GM18505 (cell line): ENCODE data around the gene KCNK13.
"Not testable (repeated sequence)": the region's sequence is repeated elsewhere in the genome, so short reads cannot be mapped to it uniquely, and the experiment has no call there.

Experiments
- ATAC-seq: cut with Tn5 transposase; IDR thresholded peaks from one replicate; pipeline ENCODE4 v1.9.1; 2021; ENCODE audit not compliant: unreplicated experiment
- POLR2A ChIP-seq: IDR thresholded peaks from 4 replicates; pipeline ENCODE4 v1.6.1; 2011; ENCODE audit warnings: borderline replicate concordance; ENCODE audit not compliant: insufficient read depth, insufficient read length; ENCODE audit errors: extremely low read depth

KCNK13 gene

DNA sequence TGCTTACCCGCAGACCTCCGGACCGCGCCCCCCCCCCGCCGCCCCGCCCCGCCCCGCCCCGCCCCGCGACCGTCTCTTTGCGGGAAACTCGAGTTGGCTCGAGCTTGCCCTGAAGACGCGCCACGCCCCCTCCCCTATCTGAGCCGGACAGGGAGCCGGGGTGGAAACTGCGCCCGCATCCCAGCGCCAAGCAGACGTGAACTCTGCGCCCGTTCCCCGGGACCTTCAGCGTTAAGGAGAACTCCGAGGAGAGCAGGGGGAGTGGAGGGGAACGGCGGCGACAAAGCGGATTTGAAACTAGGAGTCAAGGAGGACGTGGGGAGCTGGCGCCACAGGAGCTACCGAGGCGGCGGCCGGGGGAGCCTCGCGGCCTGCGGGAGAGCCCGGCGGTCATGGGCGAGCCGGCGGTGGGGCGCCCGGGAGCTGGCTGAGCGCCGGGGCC, at the start of gene KCNK13:
Gene KCNK13 (plus strand): TSS at position 310 of the 442 bp plus-strand sequence. CDS start 212 bp downstream, outside the sequence.
- TF ChIP-seq POLR2A: no peak
- ATAC-seq: no peak

DNA sequence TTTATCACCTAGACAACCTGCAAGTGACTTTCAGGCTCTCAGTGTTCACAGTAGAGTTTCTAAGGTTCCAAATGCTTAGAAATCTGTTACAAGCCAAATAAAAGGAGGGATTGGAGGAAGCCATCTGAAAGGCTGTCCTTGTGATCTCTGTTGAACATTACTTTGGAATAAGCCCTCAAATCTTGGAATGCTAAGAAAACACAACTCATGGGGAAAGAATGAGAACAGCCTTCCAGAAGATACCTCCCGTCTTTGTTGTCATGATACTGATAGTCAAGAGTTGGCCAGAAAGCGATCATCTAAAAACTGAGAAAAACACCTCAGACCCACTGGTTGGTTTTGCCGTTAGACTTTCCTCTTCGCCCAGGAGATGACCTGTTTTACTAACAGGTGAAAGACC, 44.4 kb upstream of the KCNK13 start:
- TF ChIP-seq POLR2A: no peak
- ATAC-seq: no peak

DNA sequence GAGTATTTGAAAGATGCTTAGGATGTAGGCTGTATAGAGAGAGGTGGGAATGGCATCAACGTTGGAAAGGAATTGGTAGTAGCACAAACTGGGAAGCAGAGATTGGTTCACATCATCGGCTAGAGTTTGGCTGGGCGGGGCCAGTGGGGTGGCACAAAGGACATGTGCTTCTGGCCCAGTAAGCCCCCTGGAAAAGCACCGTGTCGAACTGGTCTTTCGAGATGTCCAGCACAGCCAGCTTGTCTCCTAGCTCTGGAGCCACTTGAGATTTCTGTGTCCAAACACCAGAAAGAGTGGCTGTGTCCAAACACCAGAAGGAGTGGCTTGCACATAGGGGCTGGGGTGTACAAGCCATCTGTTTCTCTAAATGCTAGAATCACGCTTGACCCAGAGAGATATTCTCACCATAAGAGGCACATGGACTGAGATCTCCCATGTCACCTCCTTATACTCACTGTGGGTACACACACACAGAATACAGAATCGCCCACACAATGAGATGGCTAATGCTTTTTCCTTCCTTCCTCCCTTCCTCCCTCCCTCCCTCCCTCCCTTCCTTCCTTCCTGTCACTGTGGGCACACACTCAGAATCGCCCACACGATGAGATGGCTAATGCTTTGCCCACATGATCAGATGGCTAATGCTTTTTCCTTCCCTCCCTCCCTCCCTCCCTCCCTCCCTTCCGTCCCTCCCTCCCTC, 41.8 kb upstream of the KCNK13 start:
- no peak for TF ChIP-seq POLR2A

DNA sequence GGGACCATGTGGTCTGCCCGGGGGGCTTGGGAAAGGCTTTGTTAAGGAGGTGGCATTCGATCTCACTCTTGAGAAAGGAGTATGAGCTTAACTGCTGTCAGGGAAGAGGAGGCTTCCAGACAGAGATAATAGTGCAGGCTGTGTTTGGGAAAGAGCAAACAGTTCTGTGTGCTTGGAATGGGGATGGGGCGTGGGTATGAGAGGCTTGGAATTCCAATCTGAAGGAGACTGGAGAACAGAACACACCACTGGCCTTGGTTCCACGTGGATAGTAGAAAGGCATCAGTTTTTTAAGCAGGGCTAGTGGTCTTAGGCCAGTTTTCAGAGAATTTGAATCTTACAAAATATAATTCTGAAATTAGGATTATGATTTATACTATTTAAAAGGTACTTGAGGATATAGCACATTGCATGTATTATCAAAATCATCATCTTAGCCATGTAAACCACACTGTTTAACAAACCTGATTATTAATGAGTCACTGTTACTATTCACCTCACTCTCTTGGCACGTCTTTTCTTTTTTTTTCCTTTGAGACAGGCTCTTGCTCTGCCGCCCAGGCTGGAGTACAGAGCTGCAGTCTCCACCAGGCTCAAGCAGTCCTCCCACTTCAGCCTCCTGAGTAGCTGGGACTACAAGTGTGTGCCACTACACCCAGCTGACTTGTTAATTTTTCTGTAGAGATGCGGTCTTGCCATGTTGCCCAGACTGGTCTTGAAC, 38.5 kb upstream of the KCNK13 start:
- ATAC-seq: no peak
- no peak for TF ChIP-seq POLR2A

More for the DNA sequence above, 41.8 kb upstream of the KCNK13 start:
- ATAC-seq: no peak

DNA sequence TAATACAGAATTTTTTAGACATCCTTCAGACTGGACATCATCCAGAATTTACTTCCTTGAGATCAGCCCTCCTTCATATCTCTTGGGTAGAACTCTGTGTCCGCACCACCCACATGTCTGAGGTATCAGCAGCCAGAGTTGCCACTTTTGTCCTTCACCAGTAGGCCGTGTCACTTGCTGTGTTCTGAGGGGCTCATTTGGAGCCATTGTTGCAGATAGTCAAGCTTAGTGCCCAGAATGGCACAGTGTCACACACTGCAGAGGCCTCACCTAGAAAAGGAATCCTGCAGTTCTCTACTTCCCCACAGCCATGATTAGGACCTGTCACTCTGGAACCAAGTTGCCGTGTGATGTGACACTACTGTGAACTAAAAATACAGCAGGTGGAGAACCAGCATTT, 36.9 kb upstream of the KCNK13 start:
- TF ChIP-seq POLR2A: no peak
- ATAC-seq: no peak

DNA sequence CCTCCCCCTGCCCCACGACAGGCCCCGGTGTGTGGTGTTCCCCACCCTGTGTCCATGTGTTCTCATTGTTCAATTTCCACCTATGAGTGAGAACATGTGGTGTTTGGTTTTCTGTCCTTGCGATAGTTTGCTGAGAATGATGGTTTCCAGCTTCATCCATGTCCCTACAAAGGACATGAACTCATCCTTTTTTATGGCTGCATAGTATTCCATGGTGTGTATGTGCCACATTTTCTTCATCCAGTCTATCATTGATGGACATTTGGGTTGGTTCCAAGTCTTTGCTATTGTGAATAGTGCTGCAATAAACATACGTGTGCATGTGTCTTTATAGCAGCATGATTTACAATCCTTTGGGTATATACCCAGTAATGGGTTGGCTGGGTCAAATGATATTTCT, 35.2 kb upstream of the KCNK13 start:
- not testable (repeated sequence) for ATAC-seq

DNA sequence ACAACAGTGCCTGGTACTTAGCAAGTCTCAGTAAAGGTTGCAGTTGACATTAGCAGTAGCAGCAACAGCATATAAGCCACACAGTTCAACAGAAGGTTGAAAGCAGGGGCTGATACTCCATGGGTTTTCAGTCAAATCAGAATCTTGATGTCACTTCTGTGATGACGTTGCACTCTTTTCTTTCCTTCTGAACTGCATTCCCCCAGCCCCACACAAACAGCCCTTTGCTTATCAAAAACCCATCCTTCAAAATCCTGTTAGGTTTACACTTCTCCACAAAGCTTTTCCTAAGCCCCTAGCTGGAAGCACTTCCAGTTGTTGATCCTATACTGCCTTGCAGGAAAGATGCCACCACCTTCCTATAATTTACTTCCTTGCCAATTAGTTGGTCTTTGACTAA, 34.0 kb upstream of the KCNK13 start:
- TF ChIP-seq POLR2A: no peak
- ATAC-seq: no peak

DNA sequence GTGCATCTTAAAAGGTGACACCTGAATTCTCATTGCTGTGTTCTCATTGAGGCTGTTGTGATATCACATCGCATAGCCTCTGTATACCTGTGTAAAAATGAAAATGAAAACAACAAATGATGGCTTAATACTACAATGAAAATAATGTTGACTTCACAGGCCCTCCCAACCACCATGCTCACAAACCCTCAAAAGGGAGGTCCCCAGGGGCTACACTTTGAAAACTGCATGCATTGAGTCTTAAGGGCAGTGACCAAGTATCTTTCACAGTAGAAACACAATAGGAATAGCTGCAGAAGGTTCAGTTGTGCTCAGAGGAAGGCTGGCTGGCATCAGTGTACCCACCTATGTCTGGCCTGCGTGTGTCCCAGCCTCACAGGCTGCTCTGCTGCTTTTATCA, 27.6 kb upstream of the KCNK13 start:
- no peak for ATAC-seq

DNA sequence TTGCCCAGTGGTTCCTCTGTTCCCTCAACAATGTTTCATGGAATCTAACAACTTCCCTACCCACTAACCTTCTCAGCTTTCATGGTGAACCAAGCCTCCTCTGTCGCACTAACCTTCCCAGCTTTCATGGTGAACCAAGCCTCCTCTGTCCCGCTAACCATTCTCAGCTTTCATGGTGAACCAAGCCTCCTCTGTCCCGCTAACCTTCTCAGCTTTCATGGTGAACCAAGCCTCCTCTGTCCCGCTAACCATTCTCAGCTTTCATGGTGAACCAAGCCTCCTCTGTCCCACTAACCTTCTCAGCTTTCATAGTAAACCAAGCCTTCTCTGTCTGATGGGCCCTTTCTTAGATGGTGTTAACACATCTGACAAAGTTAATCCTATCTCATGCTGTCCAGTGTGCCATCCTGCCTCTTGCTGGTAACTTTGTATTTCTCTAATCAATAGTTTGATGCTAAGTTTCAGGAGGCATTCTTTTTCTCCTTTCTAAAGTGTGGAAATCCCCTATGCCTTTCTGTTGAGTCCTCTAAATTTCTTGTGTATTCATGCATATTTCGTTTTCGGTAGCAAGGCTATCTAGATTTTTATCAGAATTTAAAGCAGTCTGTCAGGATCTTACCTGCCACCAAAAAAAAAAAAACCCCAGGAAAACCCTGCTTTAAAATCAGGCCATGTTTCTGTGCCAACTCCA, 26.8 kb upstream of the KCNK13 start:
- ATAC-seq: no peak

More for the DNA sequence above, 27.6 kb upstream of the KCNK13 start:
- TF ChIP-seq POLR2A: no peak

DNA sequence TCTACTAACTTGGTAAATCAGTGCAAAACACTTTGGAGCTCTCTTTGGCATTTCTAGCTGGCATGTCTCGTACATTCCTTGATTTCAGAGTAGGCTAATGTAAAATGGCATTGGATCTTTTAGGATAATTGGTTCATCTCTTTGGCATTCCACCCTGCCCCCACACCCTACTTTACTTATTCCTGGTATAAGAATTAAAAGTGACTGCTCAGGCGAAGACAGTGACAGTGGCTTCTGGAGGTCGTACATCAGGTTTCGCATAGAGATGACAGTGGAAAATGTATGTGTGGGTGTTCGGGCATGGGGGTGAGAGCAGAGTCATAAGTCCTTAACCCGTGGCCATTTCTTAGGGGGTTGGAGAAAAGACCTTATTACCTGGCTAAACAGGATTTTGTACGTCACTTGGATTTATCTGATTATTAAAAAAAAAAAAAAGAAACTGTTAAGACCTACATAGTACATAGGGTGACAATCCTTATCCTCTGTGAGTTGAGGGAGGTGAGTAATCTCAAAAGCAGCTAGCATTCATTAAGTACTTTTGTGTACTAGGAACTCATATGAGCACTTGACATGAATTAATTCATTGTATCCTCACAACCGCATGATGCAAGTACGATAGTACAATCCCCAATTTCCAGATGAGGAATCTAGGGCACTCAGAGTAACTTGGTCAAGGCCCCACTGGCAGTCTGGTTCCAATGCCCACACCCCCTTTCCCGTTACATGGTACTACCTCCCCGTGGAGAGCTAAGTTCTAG, 22.4 kb upstream of the KCNK13 start:
- TF ChIP-seq POLR2A: no peak
- no peak for ATAC-seq

More for the DNA sequence above, 26.8 kb upstream of the KCNK13 start:
- TF ChIP-seq POLR2A: no peak

DNA sequence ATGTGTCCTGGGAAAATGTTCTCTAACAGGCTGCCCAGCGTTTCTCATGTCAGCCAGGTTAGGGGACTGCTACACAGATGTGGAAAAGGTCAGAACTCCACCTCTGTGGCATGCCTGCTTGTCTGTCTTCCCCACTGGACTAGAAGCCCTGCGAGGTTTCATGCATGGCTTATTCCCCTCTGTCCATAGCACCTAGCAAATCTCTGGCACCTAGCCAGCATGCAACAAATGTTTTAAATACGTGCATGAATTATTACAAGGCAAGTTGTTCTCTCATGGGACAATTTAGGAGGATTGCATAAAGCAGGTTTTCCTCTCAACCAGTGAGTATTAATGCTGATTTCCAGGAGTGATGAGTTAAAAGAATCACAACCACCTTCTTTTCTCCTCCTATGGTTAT, 21.4 kb upstream of the KCNK13 start:
- no peak for TF ChIP-seq POLR2A
- no peak for ATAC-seq

DNA sequence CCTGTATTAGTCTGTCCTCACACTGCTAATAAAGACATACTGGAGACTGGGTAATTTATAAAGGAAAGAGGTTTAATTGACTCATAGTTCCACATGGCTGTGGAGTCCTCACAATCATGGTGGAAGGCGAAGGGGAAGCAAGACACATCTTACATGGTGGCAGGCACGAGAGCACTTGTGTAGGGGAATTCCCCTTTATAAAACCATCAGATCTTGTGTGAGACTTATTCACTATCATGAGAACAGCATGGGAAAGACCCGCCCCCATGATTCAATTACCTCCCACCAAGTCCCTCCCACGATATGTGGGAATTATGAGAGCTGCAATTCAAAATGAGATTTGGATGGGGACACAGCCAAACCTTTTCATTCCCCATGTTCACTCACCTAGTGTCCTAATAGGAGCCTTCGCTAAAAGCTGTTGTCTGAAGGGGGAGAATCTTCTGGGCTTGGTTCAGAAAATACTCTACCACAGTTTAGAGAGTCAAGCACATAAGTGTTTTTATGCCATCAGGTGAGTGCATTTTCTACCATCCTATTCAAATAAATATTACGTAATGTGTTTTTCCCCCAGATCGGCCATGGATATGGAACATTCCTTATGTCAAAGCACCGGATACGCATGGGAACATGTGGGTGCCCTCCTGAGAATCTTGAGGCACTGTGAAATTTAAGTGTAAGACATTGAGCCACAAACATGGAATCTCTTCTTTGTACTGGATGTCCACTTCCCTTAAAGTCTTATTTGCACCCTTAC, 19.1 kb upstream of the KCNK13 start:
- ATAC-seq: no peak
- TF ChIP-seq POLR2A: no peak
